GM23248 (cell line): ENCODE measurements around the gene SH3BP2. TPM values are rescaled to one million over a fixed set of nuclear protein-coding genes. Genes with fewer than 3 reads are reported as not detected.
A peak's percentile ranks its signal among the peaks of the same experiment; 100 is the strongest.

Experiments used
- DNase-seq: peaks from one replicate; pipeline ENCODE4 v3.0.0-alpha.2; 2015
- H2AFZ ChIP-seq: fragments of 200-600 bp; sonication (generic); 2 replicates; pipeline ENCODE4 v1.6.1; 2016; ENCODE audit warnings: antibody characterized with exemption
- H3F3A ChIP-seq: fragments of 200-600 bp; sonication (generic); 2 replicates; pipeline ENCODE4 v1.6.1; 2016; ENCODE audit warnings: mild to moderate bottlenecking, antibody characterized with exemption, mixed run types; ENCODE audit not compliant: insufficient read depth
- H3K27ac ChIP-seq: fragments of 200-600 bp; sonication (generic); 2 replicates; pipeline ENCODE4 v1.5.1; 2016; ENCODE audit warnings: mild to moderate bottlenecking
- H3K27me3 ChIP-seq: fragments of 200-600 bp; sonication (generic); replicated peaks from 2 replicates; pipeline ENCODE4 v1.6.1; 2016; ENCODE audit warnings: mild to moderate bottlenecking; ENCODE audit not compliant: insufficient read depth
- H3K36me3 ChIP-seq: fragments of 200-600 bp; sonication (generic); 2 replicates; pipeline ENCODE4 v1.6.1; 2016; ENCODE audit warnings: low read depth, mild to moderate bottlenecking
- H3K4me1 ChIP-seq: fragments of 200-600 bp; sonication (generic); 2 replicates; pipeline ENCODE4 v1.6.1; 2016; ENCODE audit warnings: mild to moderate bottlenecking; ENCODE audit not compliant: insufficient read depth
- H3K4me2 ChIP-seq: fragments of 200-600 bp; sonication (generic); one replicate; pipeline ENCODE4 v1.6.1; 2016; ENCODE audit warnings: mild to moderate bottlenecking; ENCODE audit not compliant: unreplicated experiment
- H3K4me3 ChIP-seq: fragments of 200-600 bp; sonication (generic); 2 replicates; pipeline ENCODE4 v1.5.1; 2016; ENCODE audit warnings: mild to moderate bottlenecking
- H3K79me2 ChIP-seq: fragments of 200-600 bp; sonication (generic); 2 replicates; pipeline ENCODE4 v1.6.1; 2016; ENCODE audit warnings: mild to moderate bottlenecking; ENCODE audit not compliant: insufficient read depth
- H3K9ac ChIP-seq: fragments of 200-600 bp; sonication (generic); 2 replicates; pipeline ENCODE4 v1.6.1; 2016; ENCODE audit warnings: mild to moderate bottlenecking
- H3K9me2 ChIP-seq: fragments of 200-600 bp; sonication (generic); 2 replicates; pipeline ENCODE4 v1.6.1; 2016; ENCODE audit warnings: mixed run types, mild to moderate bottlenecking, moderate library complexity; ENCODE audit not compliant: insufficient read depth
- H3K9me3 ChIP-seq: fragments of 200-600 bp; sonication (generic); one replicate; pipeline ENCODE4 v1.6.1; 2017; ENCODE audit warnings: low read depth
- H4K20me1 ChIP-seq: fragments of 200-600 bp; sonication (generic); 2 replicates; pipeline ENCODE4 v1.6.0; 2016; ENCODE audit not compliant: insufficient read depth
- EZH2 ChIP-seq: fragments of 200-600 bp; sonication (generic); IDR thresholded peaks from 2 replicates; pipeline ENCODE4 v1.6.1; 2018; ENCODE audit warnings: antibody characterized with exemption, mild to moderate bottlenecking; ENCODE audit not compliant: insufficient read depth, poor library complexity, severe bottlenecking
- EZH2phosphoT487 ChIP-seq: fragments of 200-600 bp; sonication (generic); IDR thresholded peaks from 2 replicates; pipeline ENCODE4 v1.6.1; 2018; ENCODE audit warnings: antibody characterized with exemption, moderate library complexity, mild to moderate bottlenecking, low read depth; ENCODE audit not compliant: insufficient read depth
- WGBS, 2 experiments: methylation state at CpG; one replicate each; pipeline ENCODE4 v1.1.6; 2015 to 2017; ENCODE audit warnings: low lambda C conversion rate in 2 of 2, low coverage in 1 of 2; ENCODE audit errors: missing lambda C conversion rate in 2 of 2; 5-methylcytosine and 5-hydroxymethylcytosine counted together
- in situ Hi-C: fragments of 300-500 bp; cut with MboI; formaldehyde crosslinking; loops from 2 replicates; pipeline ENCODE4 v1.15.0; 2020
- polyA plus RNA-seq: library from polyadenylated mRNA; unstranded; fragments of >200 nt; fragmentation: Nextera tagmentation; extraction: Ambion mirVana; gene quantifications from 2 replicates; pipeline ENCODE4 v1.2.1, GENCODE V29; 2016
- total RNA-seq: library from RNA; depleted of rRNA; stranded (reverse); fragments of >200 nt; shearing (Covaris generic); gene quantifications from 2 replicates; pipeline ENCODE4 v1.2.3, GENCODE V29; 2014

The SH3BP2 gene
- total and polyA plus RNA-seq, 2 experiments from 2014 or later, result 20.9 to 31.2 TPM

GRCh38 chr4:2798399-2799223 lies 5.7 kb downstream of the SH3BP2 start:
- H3K4me1 ChIP-seq, result peaks cover 44% of the 10 kb centered on the region
- H3K4me2 ChIP-seq, result no peak overlapping the region
- in situ Hi-C loops, result no loop called here

GRCh38 chr4:2799224-2799911 lies 6.5 kb downstream of the SH3BP2 start:
- Histone ChIP-seq H3K27ac (no peak overlapping the region), H3K27me3 (no peaks in the 10 kb centered on the region), H3F3A (0 out of 2 replicates have a peak, but pooled peaks cover 3% of the 10 kb centered on the region), H3K4me3 (no peak overlapping the region), H3K4me1 (peaks cover 37% of the 10 kb centered on the region), H3K9me3 (no peaks in the 10 kb centered on the region), H4K20me1 (no peaks in the 10 kb centered on the region), H3K9me2 (no peaks in the 10 kb centered on the region), H3K79me2 (peaks cover 89% of the 10 kb centered on the region), H3K4me2 (no peak overlapping the region), H2AFZ (no peak overlapping the region), H3K36me3 (no peaks in the 10 kb centered on the region), H3K9ac (no peak overlapping the region)
- DNase-seq, result no peak
- WGBS, 2 experiments, result 95% methylated on average over 11 to 14 of the region's 14 CpGs
- TF ChIP-seq EZH2phosphoT487 (no peak), EZH2 (no peak)
- in situ Hi-C loops, result no loop called here

More at GRCh38 chr4:2798399-2799223, 5.7 kb downstream of the SH3BP2 start:
- TF ChIP-seq EZH2phosphoT487 (no peak), EZH2 (no peak)
- no peaks in the 10 kb centered on the region for H3K36me3 ChIP-seq
- no peaks in the 10 kb centered on the region for H3K9me2 ChIP-seq
- no peaks in the 10 kb centered on the region for H4K20me1 ChIP-seq
- 0 out of 2 replicates have a peak, but pooled peaks cover 3% of the 10 kb centered on the region for H3F3A ChIP-seq
- no peaks in the 10 kb centered on the region for H3K27me3 ChIP-seq
- 79 to 85% methylated on average over 21 to 29 of the region's 29 CpGs for WGBS, 2 experiments
- no peak for DNase-seq
- no peak overlapping the region for H2AFZ ChIP-seq
- peaks cover 86% of the 10 kb centered on the region for H3K79me2 ChIP-seq
- H3K9me3 ChIP-seq, result no peaks in the 10 kb centered on the region
- no peak overlapping the region for H3K27ac ChIP-seq
- H3K4me3 ChIP-seq, result no peak overlapping the region
- no peak overlapping the region for H3K9ac ChIP-seq

DNA sequence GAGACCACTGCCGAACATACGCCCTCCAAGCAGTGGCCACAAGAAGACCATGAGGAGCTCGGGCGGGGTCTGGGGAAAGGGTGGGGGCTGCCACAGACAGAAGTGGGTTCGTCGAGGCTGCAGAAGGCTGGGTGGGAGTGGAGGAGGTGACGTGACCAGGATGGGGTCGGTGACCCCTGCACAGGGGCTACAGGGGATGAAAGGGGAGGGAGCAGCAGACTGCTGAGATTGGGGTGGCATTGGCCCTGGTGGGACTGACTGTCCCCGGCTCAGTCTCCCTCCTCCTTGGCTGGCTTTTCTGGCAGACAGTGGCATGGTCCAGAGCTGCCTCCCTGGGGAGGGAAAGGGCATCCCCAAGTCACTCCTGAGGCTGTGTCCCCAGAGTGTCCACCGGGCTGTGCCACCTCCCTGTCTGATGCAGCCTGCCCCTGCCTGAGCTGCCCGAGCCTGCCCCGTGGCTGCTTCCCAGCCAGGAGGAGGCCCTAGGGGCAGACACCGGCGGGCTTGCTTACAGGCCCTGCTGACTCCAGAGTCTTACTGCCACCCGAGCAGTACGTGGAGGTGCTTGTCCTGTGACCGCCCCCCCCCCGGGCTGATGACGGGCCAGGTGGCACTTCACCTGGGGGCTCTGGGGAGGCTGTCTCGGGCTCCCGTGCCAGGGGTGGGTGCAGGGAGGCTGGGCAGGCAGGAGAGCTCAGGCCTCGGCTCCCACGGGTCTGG lies 7.2 kb downstream of the SH3BP2 start:
- Histone ChIP-seq H3K9me2 (no peaks in the 10 kb centered on the region), H3K36me3 (no peaks in the 10 kb centered on the region), H3K27me3 (no peaks in the 10 kb centered on the region), H3F3A (0 out of 2 replicates have a peak, but pooled peaks cover 3% of the 10 kb centered on the region), H2AFZ (no peak overlapping the region), H3K4me3 (no peak overlapping the region), H3K79me2 (peaks cover 94% of the 10 kb centered on the region), H4K20me1 (no peaks in the 10 kb centered on the region), H3K9ac (peak overlapping the region; percentile 64), H3K27ac (peak overlapping the region; percentile 83; the same call in 1 of the 2 replicates), H3K4me2 (peak overlapping the region; percentile 67), H3K4me1 (peaks cover 30% of the 10 kb centered on the region), H3K9me3 (no peaks in the 10 kb centered on the region)
- 63 to 64% methylated on average over 13 to 23 of the region's 23 CpGs for WGBS, 2 experiments
- TF ChIP-seq EZH2 (no peak), EZH2phosphoT487 (no peak)
- in situ Hi-C loops, result no loop called here
- peak; percentile 39 for DNase-seq
